ENCODE measurements around the gene DUSP8. TPM values are rescaled to one million over a fixed set of nuclear protein-coding genes. Genes with fewer than 3 reads are reported as not detected.
A peak's percentile ranks its signal among the peaks of the same experiment; 100 is the strongest.

DUSP8 gene
- total RNA-seq, 1 experiment from 2014 or later, result 2.4 TPM

GRCh38 chr11:1553808-1554594, 18.1 kb downstream of the DUSP8 start:
- no peaks in the 10 kb centered on the region for H3K36me3 Mint-ChIP-seq
- DNase-seq (ENCODE audit: low spot score) (peak; percentile 82), ATAC-seq (peak; percentile 90)
- no peak overlapping the region for H3K4me3 Mint-ChIP-seq
- no peak overlapping the region for H3K27ac Mint-ChIP-seq
- TF ChIP-seq ZBTB21 (CRISPR knock-in tag; IDR thresholded peaks at IDR 0.05; ENCODE audit: borderline replicate concordance), result no peak
- TF ChIP-seq TP53 (CRISPR knock-in tag; IDR thresholded peaks at IDR 0.05), result no peak
- no peak for TF ChIP-seq PRDM15 (CRISPR knock-in tag; IDR thresholded peaks at IDR 0.05)
- no peak for TF ChIP-seq OVOL2 (CRISPR knock-in tag; IDR thresholded peaks at IDR 0.05; ENCODE audit: borderline replicate concordance)
- no peak for TF ChIP-seq EMX1 (CRISPR knock-in tag; IDR thresholded peaks at IDR 0.05)
- 0 out of 2 replicates have a peak, but pooled peaks have one; percentile 10 for TF ChIP-seq ZNF423 (CRISPR knock-in tag; IDR thresholded peaks at IDR 0.05)
- no peak for TF ChIP-seq CTCF (IDR thresholded peaks at IDR 0.05)
- no peak for TF ChIP-seq E2F4 (CRISPR knock-in tag; IDR thresholded peaks at IDR 0.05; ENCODE audit: borderline replicate concordance, low read depth)
- no peak for TF ChIP-seq ATF3 (CRISPR knock-in tag; conservative IDR thresholded peaks at IDR 0.05)
- TF ChIP-seq GTF2I (CRISPR knock-in tag; conservative IDR thresholded peaks at IDR 0.05), result 0 out of 2 replicates have a peak, but pooled peaks have one; percentile 10
- no peak for TF ChIP-seq HMGA2 (CRISPR knock-in tag; IDR thresholded peaks at IDR 0.05)
- TF ChIP-seq TEAD1 (CRISPR knock-in tag; IDR thresholded peaks at IDR 0.05), result no peak
- peak; percentile 96 for TF ChIP-seq ZNF121 (CRISPR knock-in tag; IDR thresholded peaks at IDR 0.05)
- TF ChIP-seq KAT7 (CRISPR knock-in tag; IDR thresholded peaks at IDR 0.05; ENCODE audit: borderline replicate concordance), result no peak
- TF ChIP-seq NR3C1 (CRISPR knock-in tag; conservative IDR thresholded peaks at IDR 0.05; ENCODE audit: low read depth), result no peak
- TF ChIP-seq FOXP1 (CRISPR knock-in tag; IDR thresholded peaks at IDR 0.05; ENCODE audit: borderline replicate concordance), result no peak
- no peak for TF ChIP-seq E2F5 (CRISPR knock-in tag; IDR thresholded peaks at IDR 0.05)
- 0 out of 2 replicates have a peak, but pooled peaks have one; percentile 18 for TF ChIP-seq SP1 (CRISPR knock-in tag; conservative IDR thresholded peaks at IDR 0.05)
- TF ChIP-seq GRHL2 (CRISPR knock-in tag; IDR thresholded peaks at IDR 0.05; ENCODE audit: insufficient replicate concordance, severe bottlenecking), result no peak
- POLR2A ChIA-PET, result interaction anchor here (0.7 kb wide), 1 partner anchor 27 kb away, joined by 3 read pairs; no protein-coding TSS in a partner anchor
- peaks cover 21% of the 10 kb centered on the region for H3K4me1 Mint-ChIP-seq
- CTCF ChIA-PET, result interaction anchor here (0.6 to 9.0 kb wide), 9 partner anchors 10 to 99 kb away, joined by 3 to 167 read pairs (median 4); no protein-coding TSS in a partner anchor
- peaks cover 78% of the 10 kb centered on the region for H3K27me3 Mint-ChIP-seq (ENCODE audit: low read depth)
- H3K9me3 Mint-ChIP-seq, result no peaks in the 10 kb centered on the region

Measured in WTC11 (cell line).